Activated gamma-delta T cell treated with Interleukin-2 at 50 U/mL for 16 hours (primary cell): ENCODE results near the gene CNTNAP2.
"Not testable (repeated sequence)": the region's sequence is repeated elsewhere in the genome, so short reads cannot be mapped to it uniquely, and the experiment has no call there.

Experiments
- DNase-seq: peaks from one replicate; pipeline ENCODE4 v3.0.0-alpha.2; 2020

CNTNAP2 gene

DNA sequence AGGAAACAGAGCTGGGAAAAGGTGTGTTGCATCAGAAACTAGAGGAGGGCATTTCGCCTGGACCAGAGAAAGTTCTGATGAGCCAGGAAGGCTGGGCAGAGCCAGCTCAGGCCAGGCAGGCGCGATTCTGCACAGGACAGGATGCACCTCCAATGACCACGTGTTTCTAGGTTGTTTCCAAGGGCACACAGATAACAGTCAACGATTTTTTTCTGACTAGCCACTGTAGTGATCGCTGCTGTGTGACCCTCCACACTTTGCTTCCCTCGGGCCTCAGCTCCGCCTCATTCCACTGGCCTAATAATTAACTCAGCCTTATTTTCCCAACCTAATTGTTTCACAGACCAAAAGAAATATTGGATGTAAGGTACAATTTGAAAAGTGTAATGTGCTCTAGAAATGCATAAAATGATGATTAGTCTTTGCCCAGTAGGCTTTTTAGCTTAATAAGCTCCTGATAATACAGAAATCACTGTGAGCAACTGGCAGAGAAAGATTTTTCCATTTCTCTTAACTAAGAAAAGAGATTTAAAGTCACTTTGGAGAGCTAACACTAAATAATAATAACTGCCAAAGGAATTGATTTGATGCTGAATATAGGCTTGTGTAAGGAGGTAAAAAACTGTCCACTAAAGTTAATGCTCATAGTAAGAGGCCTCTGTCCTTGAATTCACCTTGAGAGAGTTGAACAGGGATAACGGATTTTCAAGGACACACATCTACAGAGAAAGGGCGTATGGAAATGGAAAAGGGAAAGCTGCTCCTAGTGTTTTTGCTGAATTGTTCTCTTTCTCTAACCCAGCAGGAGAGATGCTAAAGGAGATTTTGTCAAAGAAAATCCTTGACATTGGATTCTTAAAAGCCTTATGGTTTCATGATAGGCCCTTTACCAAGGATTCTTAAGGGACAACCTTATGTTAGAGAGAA, 2183.0 kb downstream of the CNTNAP2 start:
- no peak for DNase-seq

DNA sequence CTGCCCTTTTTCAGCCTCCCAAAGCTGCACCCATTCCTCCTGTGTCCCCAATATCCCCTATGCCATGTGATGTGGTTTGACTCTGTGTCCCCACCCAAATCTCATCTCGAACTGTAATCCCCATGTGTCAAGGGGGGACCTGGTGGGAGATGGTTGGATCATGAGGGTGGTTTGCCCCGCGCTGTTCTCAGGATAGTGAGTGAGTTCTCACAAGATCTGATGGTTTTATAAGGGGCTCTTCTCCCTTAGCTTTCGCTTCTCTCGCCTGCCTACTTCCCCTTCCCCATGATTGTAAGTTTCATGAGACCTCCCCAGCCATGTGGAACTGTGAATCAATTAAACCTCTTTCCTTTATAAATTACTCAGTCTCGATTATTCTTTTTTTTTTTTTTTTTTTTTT, 2185.8 kb downstream of the CNTNAP2 start:
- not testable (repeated sequence) for DNase-seq

DNA sequence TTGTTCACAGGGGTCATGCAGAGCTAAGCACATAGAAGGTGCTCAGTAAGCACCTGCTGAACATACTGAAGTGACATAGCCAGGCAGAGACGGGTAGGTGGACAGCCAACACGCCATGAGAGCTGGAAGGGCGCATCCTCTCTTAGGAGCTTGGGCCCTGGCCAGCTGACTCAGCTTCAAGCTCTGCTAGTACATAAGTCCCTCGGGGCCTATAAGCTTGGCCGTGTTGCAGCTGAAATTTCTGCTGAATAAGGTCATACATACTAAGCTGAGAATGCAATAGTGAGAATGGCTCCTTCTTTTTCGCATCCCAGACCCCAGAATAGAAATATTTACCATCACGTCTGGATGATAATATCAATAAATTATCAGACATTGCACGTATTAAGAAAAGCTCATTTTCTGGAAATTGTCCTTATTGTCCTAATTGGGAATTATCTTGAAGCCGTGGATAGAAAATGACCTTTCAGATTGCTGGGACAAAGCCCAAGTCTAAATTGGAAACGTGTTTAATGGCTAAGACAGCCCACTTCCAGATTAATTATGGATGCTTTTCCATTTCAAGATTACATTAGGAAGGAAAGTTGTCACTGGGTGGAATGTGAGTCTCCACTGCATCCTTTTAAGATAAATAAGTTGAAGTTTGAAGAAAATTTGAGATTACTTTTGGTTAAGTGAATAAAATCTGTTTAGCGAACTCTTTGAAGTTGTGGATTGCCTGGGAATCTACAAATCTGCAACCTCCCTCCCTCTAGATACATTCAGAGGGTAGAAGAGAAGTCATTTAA, 2186.9 kb downstream of the CNTNAP2 start:
- no peak for DNase-seq

DNA sequence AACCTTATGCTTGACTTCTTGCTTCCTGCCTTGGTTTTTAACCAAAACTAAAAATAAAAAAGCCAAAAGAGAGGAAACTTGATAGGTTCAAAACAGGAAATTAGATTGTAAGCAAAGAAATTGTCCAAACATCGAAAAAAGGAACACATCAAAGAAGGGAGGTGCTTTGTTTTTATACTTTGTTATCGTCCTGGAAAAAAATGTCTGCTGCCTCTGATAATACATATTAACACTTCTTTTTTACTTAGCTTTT, 2187.4 kb downstream of the CNTNAP2 start:
- DNase-seq: no peak

DNA sequence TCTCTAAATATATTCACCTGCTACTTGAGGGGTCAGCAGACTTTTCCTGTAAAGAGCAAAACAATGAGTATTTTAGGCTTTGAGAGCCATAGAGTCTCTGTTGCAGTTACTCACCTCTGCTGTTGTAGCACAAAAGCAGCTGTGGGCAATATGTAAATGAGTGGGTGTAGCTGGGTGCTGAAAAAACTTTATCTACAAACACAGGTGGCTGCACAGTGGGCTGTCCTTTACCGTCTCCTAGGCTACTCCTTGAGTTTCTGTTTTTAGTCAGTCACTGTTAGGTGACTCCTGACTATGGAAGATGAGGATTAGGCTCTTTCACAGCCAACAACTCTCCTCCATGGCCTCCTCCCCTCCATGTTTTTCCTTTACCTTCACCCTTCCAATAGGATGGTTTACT, 2187.9 kb downstream of the CNTNAP2 start:
- DNase-seq: no peak

DNA sequence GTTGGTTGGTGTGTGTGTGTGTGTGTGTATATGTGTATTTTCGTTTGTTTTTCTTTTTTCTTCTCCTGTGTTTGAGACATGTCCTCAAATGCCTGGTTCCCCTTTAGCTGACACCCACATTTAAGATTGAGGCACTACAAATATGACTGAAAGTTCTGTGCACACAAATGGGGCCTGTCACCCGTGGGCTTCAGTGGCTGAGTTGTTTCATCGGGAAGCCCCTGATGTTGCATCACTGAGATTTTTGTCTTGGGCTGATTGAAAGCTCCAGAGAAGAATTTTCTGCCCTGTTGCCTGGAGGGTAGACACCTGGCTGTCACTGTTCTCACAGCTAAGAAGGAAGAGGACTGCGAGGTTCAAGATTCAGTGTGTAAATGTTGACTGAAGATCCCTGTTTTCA, 2190.2 kb downstream of the CNTNAP2 start:
- DNase-seq: no peak

DNA sequence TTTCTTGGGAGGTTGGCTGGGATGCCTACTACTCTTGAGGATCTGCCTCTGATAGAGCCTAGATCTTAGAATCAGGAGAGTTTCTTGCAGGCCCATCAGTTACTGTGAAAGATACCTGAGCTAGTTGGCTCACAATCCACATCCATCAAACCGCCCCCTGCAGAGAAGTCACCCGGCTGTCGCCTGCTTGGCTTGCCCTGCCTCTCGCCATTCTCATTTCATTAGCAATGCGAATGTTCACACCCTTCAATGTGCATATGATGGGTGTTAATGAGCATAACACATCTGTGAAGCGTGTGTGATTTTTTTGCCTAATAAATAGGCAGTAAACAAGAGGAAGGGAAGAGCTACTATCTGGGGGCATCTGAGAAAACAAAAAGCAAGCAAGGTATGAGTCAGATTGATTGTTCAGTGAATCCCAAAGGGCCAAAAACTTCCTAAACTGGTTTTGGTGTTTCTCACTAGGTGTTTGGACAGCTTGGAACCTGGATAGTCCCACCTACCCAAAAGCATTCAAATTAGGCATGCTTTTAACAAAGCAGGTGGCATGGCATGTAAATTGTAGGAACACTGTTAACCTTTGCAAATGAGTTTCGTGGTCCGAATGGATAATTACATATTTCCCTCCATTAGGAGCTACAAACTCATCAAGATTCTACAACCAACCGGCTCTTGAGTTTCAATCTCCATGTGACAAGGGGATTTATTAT, 2201.7 kb downstream of the CNTNAP2 start:
- no peak for DNase-seq

DNA sequence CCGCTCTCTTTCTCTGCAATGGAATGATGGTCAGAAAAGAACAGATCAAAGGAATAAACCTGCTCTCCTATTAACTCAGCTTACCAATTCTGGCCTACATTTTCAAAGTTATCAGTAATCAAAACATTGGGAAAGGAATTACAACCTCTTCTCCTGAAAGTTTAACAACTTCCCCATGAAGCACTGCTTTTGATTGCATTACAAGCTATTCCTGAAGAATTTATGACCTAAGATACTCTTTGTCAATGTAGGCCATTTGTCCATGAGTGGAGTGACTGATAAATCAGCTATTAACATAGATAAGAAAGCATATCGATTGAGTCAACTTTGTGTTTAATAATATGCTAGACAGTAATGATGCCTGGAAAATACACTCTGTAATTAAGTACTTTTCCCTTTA, 2202.2 kb downstream of the CNTNAP2 start:
- no peak for DNase-seq

DNA sequence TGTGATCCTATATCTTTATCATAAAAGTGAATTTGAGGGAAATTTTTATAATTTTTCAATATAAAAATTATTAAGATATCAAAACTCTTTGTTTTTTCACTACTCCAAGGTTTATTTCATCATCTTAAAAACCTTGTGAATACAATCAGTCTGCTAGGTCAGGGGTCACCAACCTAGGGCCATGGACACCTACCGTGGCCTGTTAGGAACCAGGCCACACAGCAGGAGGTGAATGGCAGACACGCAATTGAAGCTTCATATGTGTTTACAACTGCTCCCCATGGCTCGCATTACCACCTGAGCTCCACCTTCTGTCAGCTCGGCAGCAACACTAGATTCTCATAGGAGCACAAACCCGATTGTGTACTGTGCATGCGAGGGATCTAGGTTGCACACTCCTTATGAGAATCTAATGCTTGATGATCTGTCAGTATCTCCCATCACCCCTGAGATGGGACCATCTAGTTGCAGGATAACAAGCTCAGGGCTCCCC, 2202.8 kb downstream of the CNTNAP2 start:
- DNase-seq: no peak

DNA sequence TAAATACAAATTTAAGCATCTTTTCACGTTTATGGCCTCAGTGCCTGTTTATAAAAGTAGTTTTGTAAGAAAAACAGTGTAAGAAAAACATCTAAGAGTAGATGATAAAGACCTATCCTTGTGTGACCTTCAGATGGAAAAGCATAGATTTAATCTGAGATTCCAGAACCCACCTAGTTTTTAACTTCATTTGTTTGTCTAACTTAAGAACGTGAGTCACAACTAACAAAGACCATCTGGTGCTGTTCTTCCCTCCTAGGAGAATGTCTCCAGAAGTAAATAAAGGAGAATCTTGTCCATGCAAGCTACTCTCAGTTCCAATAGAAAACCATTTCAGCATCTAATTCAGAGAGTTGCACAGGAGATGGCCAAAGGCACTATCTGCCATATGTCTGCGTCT, 2208.6 kb downstream of the CNTNAP2 start:
- DNase-seq: no peak

DNA sequence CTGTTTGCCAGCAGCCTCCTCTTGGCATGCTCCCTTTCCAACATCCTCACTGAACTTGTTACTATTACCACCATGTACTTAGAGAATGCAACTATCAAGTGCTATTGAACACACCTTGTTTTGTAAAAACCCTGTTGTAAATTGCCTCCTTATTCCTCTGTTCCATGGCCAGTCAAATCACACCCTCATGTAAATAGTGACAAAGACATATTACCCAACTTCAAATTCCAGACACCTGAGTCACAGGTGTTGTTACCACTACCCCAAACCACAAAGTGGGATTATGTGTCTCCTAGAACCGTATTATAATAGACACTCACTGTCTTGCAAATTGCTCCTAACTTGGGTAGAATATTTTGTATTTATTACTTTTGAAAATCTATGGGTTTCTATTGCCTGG, 2210.8 kb downstream of the CNTNAP2 start:
- no peak for DNase-seq

DNA sequence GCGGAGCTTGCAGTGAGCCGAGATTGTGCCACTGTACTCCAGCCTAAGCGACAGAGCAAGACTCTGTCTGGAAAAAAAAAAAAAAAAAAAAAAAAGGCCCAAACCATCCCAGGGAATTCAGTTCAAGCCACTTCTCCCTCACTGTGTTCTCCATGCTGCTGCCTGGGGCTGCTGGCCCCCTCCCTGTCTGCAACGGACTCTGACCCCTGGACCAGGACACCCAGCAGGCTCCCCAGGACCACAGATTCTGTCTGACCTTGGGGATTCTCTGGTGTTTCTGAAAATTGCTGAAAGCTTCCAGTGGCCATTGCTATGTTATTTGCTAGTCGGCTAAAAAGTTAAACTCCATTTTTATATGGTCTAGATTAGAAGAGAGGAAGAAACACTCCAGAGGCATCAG, 2212.3 kb downstream of the CNTNAP2 start:
- DNase-seq: no peak

DNA sequence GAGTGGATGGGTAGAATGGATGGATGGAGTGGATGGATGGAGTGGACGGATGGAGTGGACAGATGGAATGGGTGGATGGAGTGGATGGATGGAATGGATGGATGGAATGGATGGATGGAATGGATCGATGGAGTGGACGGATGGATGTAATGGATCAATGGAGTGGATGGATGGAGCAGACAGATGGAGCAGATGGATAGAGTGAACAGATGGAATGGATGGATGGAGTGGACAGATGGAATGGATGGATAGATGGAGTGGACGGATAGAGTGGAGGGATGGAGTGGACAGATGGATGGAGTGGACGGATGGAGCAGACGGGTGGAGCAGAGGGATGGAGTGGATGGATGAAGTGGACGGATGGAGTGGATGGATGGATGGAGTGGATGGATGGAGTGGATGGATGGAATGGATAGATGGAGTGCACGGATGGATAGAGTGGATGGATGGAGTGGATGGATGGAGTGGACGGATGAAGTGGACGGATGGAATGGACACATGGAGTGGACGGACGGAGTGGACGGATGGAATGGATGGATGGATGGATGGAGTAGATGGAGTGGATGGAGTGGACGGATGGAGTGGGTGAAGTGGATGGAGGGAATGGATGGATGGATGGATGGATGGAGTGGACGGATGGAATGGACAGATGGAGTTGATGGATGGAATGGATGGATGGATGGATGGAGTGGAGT, 2213.7 kb downstream of the CNTNAP2 start:
- no peak for DNase-seq

DNA sequence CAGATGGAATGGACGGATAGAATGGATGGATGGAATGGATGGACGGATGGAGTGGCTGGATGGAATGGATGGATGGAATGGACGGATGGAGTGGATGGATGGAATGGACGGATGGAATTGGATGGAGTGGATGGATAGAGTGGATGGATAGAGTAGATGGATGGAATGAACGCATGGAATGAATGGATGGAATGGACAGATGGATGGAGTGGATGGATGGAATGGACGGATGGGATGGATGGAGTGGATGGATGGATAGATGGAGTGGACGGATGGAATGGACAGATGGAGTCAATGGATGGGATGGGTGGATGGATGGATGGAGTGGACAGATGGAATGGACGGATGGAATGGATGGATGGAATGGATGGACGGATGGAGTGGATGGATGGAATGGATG, 2214.2 kb downstream of the CNTNAP2 start:
- no peak for DNase-seq

DNA sequence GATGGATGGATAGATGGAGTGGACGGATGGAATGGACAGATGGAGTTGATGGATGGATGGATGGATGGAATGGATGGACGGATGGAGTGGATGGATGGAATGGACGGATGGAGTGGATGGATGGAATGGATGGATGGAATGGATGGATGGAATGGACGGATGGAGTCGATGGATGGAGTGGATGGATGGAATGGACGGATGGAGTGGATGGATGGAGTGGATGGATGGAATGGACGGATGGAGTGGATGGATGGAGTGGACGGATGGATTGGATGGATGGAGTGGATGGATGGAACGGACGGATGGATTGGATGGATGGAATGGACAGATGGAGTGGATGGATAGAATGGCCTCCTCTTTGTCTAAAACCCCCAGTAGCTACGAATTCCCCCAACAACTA, 2214.9 kb downstream of the CNTNAP2 start:
- DNase-seq: not testable (repeated sequence)

DNA sequence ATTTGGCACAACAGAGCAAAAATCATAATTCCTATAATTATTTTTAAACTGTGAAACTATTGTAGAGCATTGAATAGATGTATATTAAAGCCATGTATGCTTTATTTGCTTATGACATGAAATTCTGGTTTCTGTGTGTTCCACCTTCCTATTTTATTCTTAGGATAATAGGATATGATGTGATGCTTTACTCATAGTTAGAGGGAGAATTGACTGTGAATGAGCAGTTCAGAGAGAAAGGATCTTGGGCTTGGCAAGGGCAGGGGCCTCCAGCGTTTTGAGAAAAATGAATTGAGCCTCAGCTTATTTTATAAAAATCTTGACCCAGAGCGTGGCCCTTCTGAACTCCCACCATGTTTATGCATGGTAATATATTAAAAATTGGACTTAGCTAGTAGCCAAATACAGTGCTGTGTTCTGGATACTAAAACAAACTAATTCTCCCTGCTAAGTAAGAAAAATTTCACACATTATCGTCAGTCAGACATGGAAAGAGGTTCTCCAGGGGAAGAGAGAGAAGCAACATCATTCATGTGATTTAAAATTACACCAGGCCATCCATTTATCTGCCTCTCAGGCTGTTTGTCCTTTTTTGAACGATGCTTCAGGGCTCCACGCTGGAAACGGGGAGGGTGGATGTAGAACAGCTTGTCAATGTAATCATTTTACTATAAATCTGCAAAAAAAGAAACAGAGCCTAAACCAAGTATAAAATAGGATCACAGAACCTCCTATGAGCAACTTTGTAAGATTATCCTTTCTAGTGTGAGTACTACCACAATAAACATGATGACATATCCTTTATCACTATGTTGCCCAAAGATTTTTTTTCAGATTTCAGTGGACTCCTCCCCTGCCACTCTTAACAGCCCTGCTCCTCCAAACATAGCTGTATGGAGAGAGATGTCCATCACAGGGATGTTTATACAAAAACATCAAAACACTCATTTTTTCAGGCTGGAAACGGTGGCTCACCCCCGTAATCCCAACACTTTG, 2215.9 kb downstream of the CNTNAP2 start:
- DNase-seq: no peak

DNA sequence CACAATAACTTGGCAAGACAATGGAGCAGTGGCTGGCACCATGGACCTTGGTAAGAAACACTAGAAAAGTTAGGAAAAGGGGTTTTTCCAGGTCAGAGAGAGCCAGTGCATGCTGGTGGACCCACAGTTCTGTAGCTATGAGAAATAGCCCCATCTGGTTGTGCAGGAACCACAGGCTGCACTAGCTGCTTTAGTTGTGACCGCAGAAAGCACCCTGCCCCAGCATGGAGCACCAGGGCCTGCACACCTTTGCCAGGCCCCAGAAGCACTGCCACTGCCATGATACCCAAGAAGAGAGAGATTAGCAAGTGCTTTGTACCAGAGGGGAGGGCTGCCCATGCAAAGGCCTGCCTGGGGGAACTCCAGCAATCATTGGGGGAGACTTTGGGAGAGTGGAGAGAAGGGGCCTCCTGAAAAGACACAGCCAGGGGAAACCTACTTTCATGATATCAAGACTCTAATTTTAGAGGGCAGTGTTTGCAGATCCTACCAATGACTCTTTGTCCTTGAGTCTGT, 2217.9 kb downstream of the CNTNAP2 start:
- no peak for DNase-seq

DNA sequence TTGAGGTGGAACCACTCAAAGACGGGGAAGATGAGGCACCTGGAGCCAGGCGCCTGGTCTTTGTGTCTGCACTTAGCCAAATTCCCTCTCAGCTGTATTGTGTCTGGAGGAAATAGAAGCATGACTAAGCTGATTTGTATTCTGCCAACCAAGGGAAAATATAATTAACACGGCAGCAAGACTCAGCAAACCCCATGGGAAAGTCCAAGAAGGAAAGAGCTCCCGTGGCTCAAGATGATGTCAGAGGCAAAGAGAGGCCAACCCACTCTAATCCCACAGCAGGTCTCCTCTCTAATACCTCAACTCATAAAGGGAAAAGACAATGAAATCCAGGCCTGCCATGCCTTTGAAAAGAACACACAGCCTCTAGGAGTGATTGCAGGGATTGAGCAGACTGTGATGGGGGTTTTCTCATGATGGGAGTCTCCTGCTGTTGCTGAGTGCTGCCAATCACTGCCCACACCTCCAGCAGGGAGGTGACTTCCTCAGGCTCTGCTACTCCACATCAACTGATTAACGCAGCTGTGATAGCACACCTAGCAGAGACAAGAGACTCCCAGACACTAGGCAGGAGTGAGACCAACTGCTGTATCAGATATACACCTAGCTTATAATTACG, 2218.5 kb downstream of the CNTNAP2 start:
- no peak for DNase-seq

DNA sequence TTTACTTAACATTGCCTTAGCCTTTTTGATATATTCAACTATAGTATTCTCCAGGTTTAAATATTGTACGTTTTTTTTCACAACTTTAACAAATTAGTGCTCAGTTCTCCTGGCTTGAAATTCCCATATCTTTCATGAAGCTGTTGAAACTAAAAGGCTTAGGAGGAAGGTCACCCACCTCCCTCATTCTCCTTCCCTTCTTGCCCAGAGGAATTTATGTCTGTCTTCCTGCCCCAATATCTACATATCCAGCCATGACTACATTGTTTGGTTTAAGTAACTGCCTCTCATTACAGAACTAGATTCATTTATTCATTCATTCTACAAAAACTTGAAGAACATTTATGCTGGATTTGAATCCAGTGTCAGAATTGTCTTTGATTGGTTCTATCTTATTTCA, 2219.2 kb downstream of the CNTNAP2 start:
- DNase-seq: no peak

DNA sequence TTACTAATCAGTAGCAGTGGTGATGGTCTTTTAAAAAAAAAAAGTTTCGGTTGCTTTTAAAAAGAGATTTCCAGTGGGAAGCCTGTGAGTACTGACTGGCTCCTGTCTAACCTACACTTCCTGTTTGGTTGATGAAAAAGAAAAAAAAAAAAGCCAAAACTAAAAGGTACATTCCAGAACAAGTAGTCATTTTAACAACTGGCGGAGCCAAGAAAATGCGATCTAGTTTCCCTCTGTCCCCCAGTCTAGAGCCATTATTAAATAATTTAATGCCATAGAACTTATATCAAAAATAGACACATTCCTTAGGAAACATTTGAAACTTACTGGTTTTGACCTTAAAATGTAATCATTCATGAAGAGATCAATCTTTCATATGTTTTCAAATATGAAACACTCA, 2219.8 kb downstream of the CNTNAP2 start:
- DNase-seq: no peak
